Adrenal gland (tissue), 12 donors: Measurements from ENCODE around the gene WDR77. TPM values are rescaled to one million over a fixed set of nuclear protein-coding genes. Genes with fewer than 3 reads are reported as not detected.

Source experiments
- DNase-seq, 7 donors: peaks; one replicate each; pipeline ENCODE4 v3.0.0-alpha.2; 2019 to 2020
- H3K27ac ChIP-seq, 5 donors: fragments of 200-600 bp; sonication (generic) in 4 of 5; 1 replicate in 3 of 5; 2 replicates in 2 of 5; pipeline versions ENCODE4 v1.5.1 to v1.8.0; 2016 to 2020; ENCODE audit warnings: mild to moderate bottlenecking in 1 of 5
- H3K27me3 ChIP-seq: fragments of 200-600 bp; 2 replicates; pipeline ENCODE4 v1.8.0; 2021
- H3K36me3 ChIP-seq, 2 donors: fragments of 200-600 bp; replicated peaks in 1 of 2; 1 replicate in 1 of 2; 2 replicates in 1 of 2; pipeline versions ENCODE4 v1.5.1 to v1.8.0; 2018 to 2022
- H3K4me1 ChIP-seq, 2 donors: fragments of 200-600 bp; replicated peaks in 1 of 2; 1 replicate in 1 of 2; 2 replicates in 1 of 2; pipeline versions ENCODE4 v1.5.1 to v1.8.0; 2018 to 2021
- H3K4me3 ChIP-seq, 4 donors: fragments of 200-600 bp; sonication (generic) in 3 of 4; one replicate each; pipeline ENCODE4 v1.5.1; 2016 to 2018
- H3K9me3 ChIP-seq, 3 donors: fragments of 200-600 bp; sonication (generic) in 1 of 3; replicated peaks in 1 of 3; 1 replicate in 2 of 3; 2 replicates in 1 of 3; pipeline versions ENCODE4 v1.5.1 to v1.8.0; 2016 to 2021
- POLR2A ChIP-seq, 2 donors: fragments of 450-650 bp; IDR thresholded peaks; one replicate each; pipeline ENCODE4 v1.6.1; 2017; ENCODE audit warnings: antibody characterized with exemption in 2 of 2, mild to moderate bottlenecking in 2 of 2, moderate library complexity in 1 of 2
- WGBS, 4 donors: extraction: QIAGEN DNeasy Blood & Tissue Kit in 2 of 4; methylation state at CpG; one replicate each; pipeline versions ENCODE4 v1.1.5 to v1.1.7; 2013 to 2017; 5-methylcytosine and 5-hydroxymethylcytosine counted together
- intact Hi-C, 2 donors: fragments of 100-400 bp; cut with DNase I; formaldehyde crosslinking; loops; one replicate each; pipeline versions ENCODE4 v1.14.1 to v1.15.0; 2022 to 2023
- polyA plus RNA-seq, 3 donors: library from polyadenylated mRNA; stranded (reverse); fragments of 200-250 nt in 2 of 3; fragments of 350-450 nt in 1 of 3; fragmentation: Illumina TruSeq in 1 of 3; extraction: RNeasy Lipid Tissue Mini Kit (QIAGEN cat#74804) in 1 of 3; gene quantifications; one replicate each; pipeline ENCODE4 v1.2.3, GENCODE V29; 2013 to 2014
- total RNA-seq, 9 donors: library from RNA; depleted of rRNA in 4 of 9; stranded (reverse); fragments of >200 nt in 4 of 9; fragments of 120-200 nt in 1 of 9; fragmentation: NEBNext Ultra II Directional in 1 of 9; extraction: Animal tissue kit (Norgen Biotek cat#: 25700) in 1 of 9; gene quantifications; one replicate each; pipeline versions ENCODE4 v1.1.0 to v1.2.4, GENCODE V29; 2013 to 2023
- TF ChIP-seq, protein P1 (sequence below), 6 experiments: fragments of 450-650 bp in 4 of 6; fragments of 200-600 bp in 2 of 6; sonication (generic) in 1 of 6; IDR thresholded peaks; 1 replicate in 5 of 6; 2 replicates in 1 of 6; pipeline versions ENCODE4 v1.5.1 to v1.8.0; 2016 to 2021; ENCODE audit warnings: antibody characterized with exemption in 6 of 6, mild to moderate bottlenecking in 2 of 6, moderate library complexity in 1 of 6
- donor health status: healthy with polysubstance abuse.
- donor health status: Bipolar disorder and iron deficiency.
- donor health status: DM: yes; HTN: yes; CAD: no.
- donor health status: DM: no; HTN: no; CAD: no.
- donor health status: DM: no; HTN: no; CAD: no.
- donor health status: DM: yes; HTN: yes; CAD: no.

The WDR77 gene
- total and polyA plus RNA-seq, 12 donors: 19.8 to 66.8 (median 28.3) TPM

DNA sequence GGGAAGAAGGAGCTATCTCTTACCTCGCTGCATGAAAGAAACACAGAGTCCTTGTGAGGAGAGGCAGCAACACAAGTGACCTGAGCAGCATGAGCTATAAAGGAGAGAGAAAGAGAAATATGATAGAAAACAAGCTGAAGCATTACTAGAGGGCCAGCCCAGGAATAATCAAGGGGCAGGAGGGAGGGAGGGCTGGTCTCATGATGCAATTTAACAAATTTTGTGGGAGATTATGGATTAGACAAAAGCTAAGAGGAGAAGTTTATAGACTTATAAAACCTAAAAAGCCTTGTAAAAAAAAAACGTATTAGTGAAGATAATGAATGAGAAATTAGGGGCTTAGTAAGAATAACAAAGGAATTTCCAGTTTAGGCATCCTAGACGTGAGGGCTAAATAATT is 5.0 kb downstream of the WDR77 start:
- WGBS, 4 donors: 73 to 89% (median 80%) methylated on average over 3 of the region's 3 CpGs
- H3K27me3 ChIP-seq: no peaks in the 10 kb centered on the region
- TF ChIP-seq, protein P1, sequence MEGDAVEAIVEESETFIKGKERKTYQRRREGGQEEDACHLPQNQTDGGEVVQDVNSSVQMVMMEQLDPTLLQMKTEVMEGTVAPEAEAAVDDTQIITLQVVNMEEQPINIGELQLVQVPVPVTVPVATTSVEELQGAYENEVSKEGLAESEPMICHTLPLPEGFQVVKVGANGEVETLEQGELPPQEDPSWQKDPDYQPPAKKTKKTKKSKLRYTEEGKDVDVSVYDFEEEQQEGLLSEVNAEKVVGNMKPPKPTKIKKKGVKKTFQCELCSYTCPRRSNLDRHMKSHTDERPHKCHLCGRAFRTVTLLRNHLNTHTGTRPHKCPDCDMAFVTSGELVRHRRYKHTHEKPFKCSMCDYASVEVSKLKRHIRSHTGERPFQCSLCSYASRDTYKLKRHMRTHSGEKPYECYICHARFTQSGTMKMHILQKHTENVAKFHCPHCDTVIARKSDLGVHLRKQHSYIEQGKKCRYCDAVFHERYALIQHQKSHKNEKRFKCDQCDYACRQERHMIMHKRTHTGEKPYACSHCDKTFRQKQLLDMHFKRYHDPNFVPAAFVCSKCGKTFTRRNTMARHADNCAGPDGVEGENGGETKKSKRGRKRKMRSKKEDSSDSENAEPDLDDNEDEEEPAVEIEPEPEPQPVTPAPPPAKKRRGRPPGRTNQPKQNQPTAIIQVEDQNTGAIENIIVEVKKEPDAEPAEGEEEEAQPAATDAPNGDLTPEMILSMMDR (IDR thresholded peaks at IDR 0.05): no peak
- no peak for TF ChIP-seq POLR2A (IDR thresholded peaks at IDR 0.05)
- no peaks in the 10 kb centered on the region for H3K9me3 ChIP-seq
- H3K4me3 ChIP-seq: no peak overlapping the region
- peaks cover 5 to 24% of the 10 kb centered on the region in 2 donors for H3K4me1 ChIP-seq
- no peak for DNase-seq
- H3K36me3 ChIP-seq: peaks cover 0 to 63% of the 10 kb centered on the region in 2 donors
- H3K27ac ChIP-seq: no peak overlapping the region
- intact Hi-C loops: no loop called here

DNA sequence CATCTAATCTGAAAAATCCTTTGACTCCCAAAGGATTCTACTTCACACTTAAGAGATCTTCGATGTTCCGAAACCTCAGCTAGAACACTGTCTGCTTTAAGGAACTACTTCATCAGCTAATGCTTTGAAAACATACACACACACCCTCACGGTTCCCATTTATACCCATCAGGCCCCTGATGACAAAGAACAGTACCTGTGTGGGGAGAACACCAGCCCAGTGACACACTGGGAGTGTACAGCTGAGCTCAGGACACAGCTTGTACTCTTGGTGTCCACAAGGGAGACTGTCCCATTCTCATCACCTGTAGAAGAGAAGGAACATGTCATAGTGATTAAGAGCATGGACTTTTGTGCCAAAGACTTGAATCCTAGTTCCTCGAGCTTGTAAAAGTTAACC is 6.6 kb downstream of the WDR77 start:
- no peaks in the 10 kb centered on the region for H3K9me3 ChIP-seq
- DNase-seq: no peak
- H3K4me3 ChIP-seq: no peak overlapping the region
- TF ChIP-seq, protein P1 (IDR thresholded peaks at IDR 0.05): no peak
- no peaks in the 10 kb centered on the region for H3K27me3 ChIP-seq
- intact Hi-C loops: no loop called here
- H3K4me1 ChIP-seq: peaks cover 5 to 15% of the 10 kb centered on the region in 2 donors
- H3K27ac ChIP-seq: no peak overlapping the region
- peaks cover 0 to 71% of the 10 kb centered on the region in 2 donors for H3K36me3 ChIP-seq
- WGBS, 4 donors: 87 to 98% (median 89%) methylated on average over 3 to 4 of the region's 4 CpGs

DNA sequence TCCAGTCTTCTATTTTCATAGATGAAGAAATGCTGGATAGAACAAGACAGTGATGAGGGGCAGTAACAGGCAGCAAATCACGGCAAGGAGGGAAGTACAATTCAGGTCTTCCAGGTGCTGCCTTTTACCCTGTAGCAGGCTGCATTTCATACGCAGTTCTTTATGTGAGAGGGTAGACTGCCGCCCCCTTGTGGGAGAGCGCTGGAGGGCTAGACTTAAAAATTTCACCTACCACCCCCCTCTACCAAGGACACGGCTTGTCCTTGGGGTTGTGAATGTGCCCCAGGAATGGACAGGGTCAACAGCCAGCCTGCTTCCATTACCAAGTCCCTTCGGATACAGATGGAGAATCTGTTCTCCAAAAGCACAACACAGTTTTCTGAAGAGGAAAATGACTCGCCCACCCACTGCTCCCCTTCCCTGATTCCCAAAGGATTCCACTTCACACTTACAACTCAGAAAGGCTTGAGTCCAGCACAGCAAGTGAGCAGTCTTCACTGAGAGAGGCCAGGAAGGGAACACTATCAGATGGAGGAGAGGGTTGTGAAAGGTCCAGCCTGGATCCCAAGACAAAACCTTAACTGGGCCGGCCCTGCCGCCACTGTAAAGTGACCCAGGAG is 7.4 kb downstream of the WDR77 start:
- TF ChIP-seq, protein P1 (IDR thresholded peaks at IDR 0.05): no peak
- no peaks in the 10 kb centered on the region for H3K9me3 ChIP-seq
- H3K27me3 ChIP-seq: no peaks in the 10 kb centered on the region
- peaks cover 5 to 8% of the 10 kb centered on the region in 2 donors for H3K4me1 ChIP-seq
- DNase-seq: peak in 2 of 7 donors; percentile 18 to 25
- no peak overlapping the region for H3K27ac ChIP-seq
- 72 to 79% (median 77%) methylated on average over 9 of the region's 9 CpGs for WGBS, 4 donors
- H3K36me3 ChIP-seq: peaks cover 0 to 71% of the 10 kb centered on the region in 2 donors
- no peak overlapping the region for H3K4me3 ChIP-seq
- intact Hi-C loops: no loop called here

DNA sequence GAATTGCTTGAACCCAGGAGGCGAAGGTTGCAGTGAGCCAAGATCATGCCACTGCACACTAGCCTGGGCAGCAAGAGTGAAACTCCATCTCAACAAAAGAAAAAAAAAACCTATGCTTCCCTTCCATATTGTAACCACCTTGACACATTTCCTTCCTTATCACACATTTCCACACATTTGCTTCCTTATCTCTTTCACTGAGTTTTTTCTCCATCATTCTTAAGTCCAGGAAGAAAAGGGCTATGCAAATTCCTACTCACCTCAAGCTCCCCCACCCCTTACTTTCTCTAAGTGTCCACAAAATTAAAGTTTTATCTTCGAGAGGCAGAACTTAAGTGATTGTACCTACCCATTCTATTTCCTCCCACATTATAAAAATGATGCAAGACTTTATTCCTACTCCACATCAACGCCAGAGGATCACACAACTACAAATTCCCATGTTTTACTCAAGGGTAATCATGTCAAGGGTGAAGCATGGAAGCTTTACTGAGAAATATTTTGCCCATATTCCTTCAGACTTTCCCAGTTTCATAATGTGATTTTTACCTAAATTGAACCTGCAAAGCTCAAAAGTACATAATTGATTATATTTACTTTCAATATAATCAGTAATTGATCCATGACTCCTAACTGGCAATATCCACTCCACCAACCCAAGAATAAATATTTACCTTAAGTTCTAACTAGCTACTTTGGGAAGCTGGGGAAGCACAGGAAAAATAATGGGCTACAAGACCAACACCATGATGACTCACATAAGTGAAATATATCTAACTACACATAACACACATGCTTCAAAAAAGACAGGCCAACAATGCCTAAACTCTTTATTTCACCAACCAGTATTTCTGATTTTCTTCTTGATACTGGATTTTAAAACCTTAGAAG is 9.3 kb downstream of the WDR77 start:
- no peak overlapping the region for H3K4me3 ChIP-seq

More for the DNA sequence above, 9.3 kb downstream of the WDR77 start:
- no peak for DNase-seq
- no peaks in the 10 kb centered on the region for H3K4me1 ChIP-seq
- no peaks in the 10 kb centered on the region for H3K9me3 ChIP-seq
- intact Hi-C loops: no loop called here
- 89 to 93% (median 91%) methylated on average over 3 of the region's 3 CpGs for WGBS, 4 donors
- H3K36me3 ChIP-seq: peaks cover 0 to 61% of the 10 kb centered on the region in 2 donors
- H3K27me3 ChIP-seq: no peaks in the 10 kb centered on the region
- no peak overlapping the region for H3K27ac ChIP-seq
- TF ChIP-seq, protein P1 (IDR thresholded peaks at IDR 0.05): no peak
- TF ChIP-seq POLR2A (IDR thresholded peaks at IDR 0.05): no peak
